ENCODE measurements around the gene FIBCD1.

FIBCD1 gene

DNA sequence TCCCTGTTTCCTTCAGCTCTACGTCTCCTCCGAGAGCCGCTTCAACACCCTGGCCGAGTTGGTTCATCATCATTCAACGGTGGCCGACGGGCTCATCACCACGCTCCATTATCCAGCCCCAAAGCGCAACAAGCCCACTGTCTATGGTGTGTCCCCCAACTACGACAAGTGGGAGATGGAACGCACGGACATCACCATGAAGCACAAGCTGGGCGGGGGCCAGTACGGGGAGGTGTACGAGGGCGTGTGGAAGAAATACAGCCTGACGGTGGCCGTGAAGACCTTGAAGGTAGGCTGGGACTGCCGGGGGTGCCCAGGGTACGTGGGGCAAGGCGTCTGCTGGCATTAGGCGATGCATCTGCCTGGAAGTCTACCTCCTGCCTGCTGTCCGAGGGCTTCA, 76.3 kb downstream of the FIBCD1 start:
- no peak for DNase-seq (ENCODE audit: low read depth in 2 of 2, low spot score in 1 of 2)

GRCh38 chr9:130862217-130862616, 76.8 kb downstream of the FIBCD1 start:
- no peak for DNase-seq (ENCODE audit: low read depth in 2 of 2, low spot score in 1 of 2)

GRCh38 chr9:130861372-130862180, 77.5 kb downstream of the FIBCD1 start:
- DNase-seq (ENCODE audit: low read depth in 2 of 2, low spot score in 1 of 2) = no peak

DNA sequence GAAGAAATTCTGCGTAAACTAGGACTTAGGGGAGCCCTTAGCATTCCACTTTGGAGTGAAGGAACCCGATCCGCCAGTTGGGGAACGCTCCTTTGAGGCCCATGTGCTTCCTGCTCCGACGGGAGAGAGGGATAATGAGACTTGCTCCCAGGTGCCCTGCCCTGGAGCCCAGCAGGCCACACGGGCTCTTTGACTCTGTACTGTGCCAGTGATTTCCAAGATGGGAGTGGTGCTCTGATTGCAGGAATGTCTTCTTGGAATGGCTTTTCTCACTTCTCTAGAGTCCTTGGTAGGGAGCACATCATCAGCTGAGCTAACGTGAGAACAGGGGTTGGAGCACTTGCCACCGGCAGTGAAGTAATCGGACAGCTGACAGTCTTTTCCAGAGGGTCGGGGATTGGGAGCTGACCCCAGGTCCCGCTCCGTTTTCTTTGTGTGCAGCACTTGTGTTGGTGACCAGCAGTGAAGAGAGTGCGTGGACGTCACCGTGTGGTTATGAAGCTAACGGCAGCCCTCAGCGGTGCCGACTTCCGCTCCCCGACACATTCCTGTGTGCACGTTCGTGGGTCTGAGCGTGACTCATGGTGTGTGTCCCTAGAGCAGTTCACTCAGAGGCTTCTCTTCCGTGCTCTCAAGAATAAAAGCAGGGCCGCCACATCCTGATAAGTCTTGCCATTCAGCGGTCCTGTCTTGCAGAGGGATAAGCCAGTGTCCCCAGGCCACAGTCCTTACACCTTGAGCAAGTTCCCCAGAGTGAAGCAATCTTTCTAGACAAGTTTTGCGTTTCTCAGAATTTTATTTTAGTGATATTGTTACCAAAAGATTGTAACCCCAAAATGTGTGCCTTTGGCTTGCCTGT, 78.4 kb downstream of the FIBCD1 start:
- no peak for DNase-seq (ENCODE audit: low read depth in 2 of 2, low spot score in 1 of 2)

GRCh38 chr9:130858739-130859705, 80.0 kb downstream of the FIBCD1 start:
- DNase-seq (ENCODE audit: low read depth in 2 of 2, low spot score in 1 of 2) = no peak

- no peak for DNase-seq (ENCODE audit: low read depth in 2 of 2, low spot score in 1 of 2)
Measured at GRCh38 chr9:130857864-130858738, 80.9 kb downstream of the FIBCD1 start.

DNA sequence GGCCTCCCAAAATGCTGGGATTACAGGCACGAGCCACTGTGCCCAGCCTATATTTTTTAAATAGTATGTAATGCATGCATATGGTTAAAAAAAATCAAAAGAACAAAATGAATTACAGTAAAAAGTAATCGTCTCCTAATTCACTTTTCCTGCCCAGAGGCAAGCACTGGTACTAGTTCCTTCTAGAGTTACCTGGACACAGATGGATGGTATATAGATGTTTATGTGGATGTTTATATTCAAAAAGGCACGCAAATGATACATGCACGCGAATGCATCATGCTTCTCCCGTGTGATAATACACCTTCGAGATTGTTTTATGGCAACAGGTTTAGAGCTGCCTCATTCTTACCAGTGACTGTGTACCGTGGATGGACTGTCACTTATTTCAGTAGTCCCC, 82.6 kb downstream of the FIBCD1 start:
- no peak for DNase-seq (ENCODE audit: low read depth in 2 of 2, low spot score in 1 of 2)

DNA sequence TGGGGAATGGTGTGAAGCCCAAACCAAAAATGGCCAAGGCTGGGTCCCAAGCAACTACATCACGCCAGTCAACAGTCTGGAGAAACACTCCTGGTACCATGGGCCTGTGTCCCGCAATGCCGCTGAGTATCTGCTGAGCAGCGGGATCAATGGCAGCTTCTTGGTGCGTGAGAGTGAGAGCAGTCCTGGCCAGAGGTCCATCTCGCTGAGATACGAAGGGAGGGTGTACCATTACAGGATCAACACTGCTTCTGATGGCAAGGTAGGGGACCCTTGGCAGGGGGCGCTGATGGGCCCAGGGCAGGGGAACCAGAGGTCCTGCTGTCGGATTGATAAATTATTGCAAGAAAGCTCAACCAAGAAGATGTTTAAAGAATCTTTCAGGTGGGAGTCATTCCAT, 84.2 kb downstream of the FIBCD1 start:
- no peak for DNase-seq (ENCODE audit: low read depth in 2 of 2, low spot score in 1 of 2)

DNA sequence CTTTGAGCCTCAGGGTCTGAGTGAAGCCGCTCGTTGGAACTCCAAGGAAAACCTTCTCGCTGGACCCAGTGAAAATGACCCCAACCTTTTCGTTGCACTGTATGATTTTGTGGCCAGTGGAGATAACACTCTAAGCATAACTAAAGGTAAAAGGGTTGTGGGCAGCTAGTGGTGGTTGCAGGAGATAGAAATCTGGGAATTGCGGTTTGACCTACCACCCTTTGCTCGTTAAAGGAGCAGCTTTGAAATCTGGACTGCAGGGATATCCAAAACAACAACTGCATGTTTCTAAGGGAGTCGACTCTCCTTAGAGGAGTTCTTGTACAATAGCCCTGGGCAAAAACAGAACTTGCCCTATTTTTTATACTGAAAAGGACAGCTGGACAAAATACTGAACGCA, 85.0 kb downstream of the FIBCD1 start:
- DNase-seq (ENCODE audit: low read depth in 2 of 2, low spot score in 1 of 2) = no peak

- DNase-seq (ENCODE audit: low read depth in 2 of 2, low spot score in 1 of 2) = no peak
Measured at GRCh38 chr9:130852801-130853200, 86.2 kb downstream of the FIBCD1 start.
